Prostate gland (tissue), 2 donors: ENCODE results near the gene NAA80. TPM values are rescaled to one million over a fixed set of nuclear protein-coding genes. Genes with fewer than 3 reads are reported as not detected.

ENCODE experiments used
- DNase-seq: peaks from one replicate; pipeline ENCODE4 v3.0.0-alpha.2; 2019; ENCODE audit warnings: low spot score
- H3K27ac ChIP-seq, 2 donors: fragments of 200-600 bp; sonication (generic); 2 replicates each; pipeline ENCODE4 v1.5.1; 2017 to 2019
- H3K27me3 ChIP-seq: fragments of 200-600 bp; sonication (generic); replicated peaks from 2 replicates; pipeline ENCODE4 v1.5.1; 2019; ENCODE audit not compliant: insufficient read depth
- H3K36me3 ChIP-seq, 2 donors: fragments of 200-600 bp; sonication (generic); 1 replicate in 1 of 2; 2 replicates in 1 of 2; pipeline versions ENCODE4 v1.5.1 to v1.8.1; 2017 to 2019
- H3K4me1 ChIP-seq: fragments of 200-600 bp; sonication (generic); replicated peaks from 2 replicates; pipeline ENCODE4 v1.5.1; 2019
- H3K4me3 ChIP-seq, 2 donors: fragments of 200-600 bp; sonication (generic); 2 replicates each; pipeline ENCODE4 v1.5.1; 2017 to 2019
- H3K9me3 ChIP-seq: fragments of 200-600 bp; sonication (generic); 2 replicates; pipeline ENCODE4 v1.5.1; 2017
- CTCF ChIP-seq, 4 experiments: fragments of 200-600 bp in 2 of 4; fragments of 450-650 bp in 2 of 4; sonication (generic) in 2 of 4; IDR thresholded peaks; 1 replicate in 3 of 4; 2 replicates in 1 of 4; pipeline ENCODE4 v1.5.1; 2016 to 2019; ENCODE audit warnings: antibody characterized with exemption in 4 of 4, mild to moderate bottlenecking in 2 of 4, moderate library complexity in 2 of 4
- POLR2A ChIP-seq: fragments of 450-650 bp; IDR thresholded peaks from one replicate; pipeline ENCODE4 v1.6.1; 2016; ENCODE audit warnings: antibody characterized with exemption, mild to moderate bottlenecking
- POLR2AphosphoS5 ChIP-seq: sonication (generic); formaldehyde crosslinking; IDR thresholded peaks from one replicate; pipeline ENCODE4 v1.6.1; 2017; ENCODE audit warnings: antibody characterized with exemption
- WGBS: methylation state at CpG from one replicate; pipeline ENCODE4 v1.1.5; 2018; 5-methylcytosine and 5-hydroxymethylcytosine counted together
- intact Hi-C: fragments of 100-400 bp; cut with DNase I; formaldehyde crosslinking; loops from one replicate; pipeline ENCODE4 v1.14.2; 2022
- total RNA-seq, 2 donors: library from RNA; depleted of rRNA; stranded (reverse); fragments of >200 nt; gene quantifications; one replicate each; pipeline ENCODE4 v1.1.0, GENCODE V29; 2016

The NAA80 gene
- total RNA-seq, 2 donors from 2014 or later: 15.8 to 28.0 TPM

GRCh38 chr3:50319894-50320625 is 20.9 kb upstream of the NAA80 start:
- H3K27me3 ChIP-seq: no peaks in the 10 kb centered on the region
- H3K4me3 ChIP-seq: peak overlapping the region; percentile 48 to 68
- H3K36me3 ChIP-seq: no peaks in the 10 kb centered on the region
- intact Hi-C loops: loop anchor here (5.0 kb wide), 1 partner anchor 83 kb away; the partner anchor contains the start of gene GNAI2
- peak overlapping the region; percentile 88 to 95 for H3K27ac ChIP-seq
- peaks cover 27% of the 10 kb centered on the region for H3K4me1 ChIP-seq
- H3K9me3 ChIP-seq: no peaks in the 10 kb centered on the region
- WGBS: 68% methylated on average over 29 of the region's 29 CpGs
- no peak for TF ChIP-seq POLR2A
- TF ChIP-seq CTCF (IDR thresholded peaks at IDR 0.05): no peak
- no peak for TF ChIP-seq POLR2AphosphoS5
- DNase-seq: no peak

- intact Hi-C loops: no loop called here
- H3K27me3 ChIP-seq: no peaks in the 10 kb centered on the region
- 89% methylated on average over 16 of the region's 16 CpGs for WGBS
- peaks cover 27% of the 10 kb centered on the region for H3K4me1 ChIP-seq
- H3K36me3 ChIP-seq: no peaks in the 10 kb centered on the region
- H3K4me3 ChIP-seq: no peak overlapping the region
- DNase-seq: no peak
- no peaks in the 10 kb centered on the region for H3K9me3 ChIP-seq
- no peak for TF ChIP-seq POLR2AphosphoS5
- no peak for TF ChIP-seq CTCF (IDR thresholded peaks at IDR 0.05)
- TF ChIP-seq POLR2A: no peak
- H3K27ac ChIP-seq: peak overlapping the region in 1 of 2 donors; percentile 90
Observed at GRCh38 chr3:50319181-50319893, 20.1 kb upstream of the NAA80 start.

- intact Hi-C loops: no loop called here
- 83% methylated on average over 9 of the region's 10 CpGs for WGBS
- DNase-seq: no peak
- H3K27me3 ChIP-seq: no peaks in the 10 kb centered on the region
- H3K27ac ChIP-seq: peak overlapping the region in 1 of 2 donors; percentile 90
- H3K4me3 ChIP-seq: no peak overlapping the region
- peaks cover 27% of the 10 kb centered on the region for H3K4me1 ChIP-seq
- TF ChIP-seq CTCF (IDR thresholded peaks at IDR 0.05) (no peak), POLR2A (no peak), POLR2AphosphoS5 (no peak)
- no peaks in the 10 kb centered on the region for H3K36me3 ChIP-seq
- no peaks in the 10 kb centered on the region for H3K9me3 ChIP-seq
Observed at GRCh38 chr3:50318615-50319014, 19.4 kb upstream of the NAA80 start.

GRCh38 chr3:50318163-50318562 is 19.0 kb upstream of the NAA80 start:
- no peaks in the 10 kb centered on the region for H3K36me3 ChIP-seq
- peak overlapping the region; percentile 90 to 91 for H3K27ac ChIP-seq
- H3K4me3 ChIP-seq: no peak overlapping the region
- H3K27me3 ChIP-seq: no peaks in the 10 kb centered on the region
- TF ChIP-seq POLR2AphosphoS5: no peak
- no peak for TF ChIP-seq CTCF (IDR thresholded peaks at IDR 0.05)
- no peak for TF ChIP-seq POLR2A
- intact Hi-C loops: no loop called here
- peaks cover 27% of the 10 kb centered on the region for H3K4me1 ChIP-seq
- DNase-seq: no peak
- H3K9me3 ChIP-seq: no peaks in the 10 kb centered on the region
- WGBS: 84% methylated on average over 9 of the region's 11 CpGs
